Measurements from ENCODE around the gene PRRG2. TPM values are rescaled to one million over a fixed set of nuclear protein-coding genes. Genes with fewer than 3 reads are reported as not detected.

Gene PRRG2
- total and polyA plus RNA-seq, 8 donors = 6.5 to 15.9 (median 8.5) TPM

DNA sequence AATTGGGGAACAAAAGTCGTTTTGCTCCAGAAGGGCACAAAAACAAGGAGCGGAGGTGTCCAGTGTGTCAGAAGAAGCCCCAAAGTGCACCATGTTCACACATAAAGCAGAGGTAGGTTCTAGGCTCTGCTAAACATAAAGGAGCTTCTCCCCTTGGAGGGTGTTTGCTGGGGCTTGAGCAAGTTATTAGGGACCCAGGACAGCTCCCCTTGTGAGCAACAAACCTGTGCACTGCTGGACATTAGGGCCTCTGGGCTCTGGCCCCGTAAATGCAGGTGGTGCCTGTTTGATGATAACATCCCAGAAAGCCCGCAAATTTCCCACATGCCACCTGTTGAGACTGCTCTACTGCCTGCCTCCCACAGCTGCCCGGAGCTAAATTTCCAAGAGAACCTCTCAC, 42.5 kb upstream of the PRRG2 start:
- TF ChIP-seq, protein P1, sequence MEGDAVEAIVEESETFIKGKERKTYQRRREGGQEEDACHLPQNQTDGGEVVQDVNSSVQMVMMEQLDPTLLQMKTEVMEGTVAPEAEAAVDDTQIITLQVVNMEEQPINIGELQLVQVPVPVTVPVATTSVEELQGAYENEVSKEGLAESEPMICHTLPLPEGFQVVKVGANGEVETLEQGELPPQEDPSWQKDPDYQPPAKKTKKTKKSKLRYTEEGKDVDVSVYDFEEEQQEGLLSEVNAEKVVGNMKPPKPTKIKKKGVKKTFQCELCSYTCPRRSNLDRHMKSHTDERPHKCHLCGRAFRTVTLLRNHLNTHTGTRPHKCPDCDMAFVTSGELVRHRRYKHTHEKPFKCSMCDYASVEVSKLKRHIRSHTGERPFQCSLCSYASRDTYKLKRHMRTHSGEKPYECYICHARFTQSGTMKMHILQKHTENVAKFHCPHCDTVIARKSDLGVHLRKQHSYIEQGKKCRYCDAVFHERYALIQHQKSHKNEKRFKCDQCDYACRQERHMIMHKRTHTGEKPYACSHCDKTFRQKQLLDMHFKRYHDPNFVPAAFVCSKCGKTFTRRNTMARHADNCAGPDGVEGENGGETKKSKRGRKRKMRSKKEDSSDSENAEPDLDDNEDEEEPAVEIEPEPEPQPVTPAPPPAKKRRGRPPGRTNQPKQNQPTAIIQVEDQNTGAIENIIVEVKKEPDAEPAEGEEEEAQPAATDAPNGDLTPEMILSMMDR (IDR thresholded peaks at IDR 0.05) = no peak
- DNase-seq (no peak), ATAC-seq (no peak), FAIRE-seq (no peak)
- Histone ChIP-seq H3K36me3 (no peaks in the 10 kb centered on the region), H3K27me3 (no peaks in the 10 kb centered on the region), H3K27ac (no peak overlapping the region), H3K4me3 (no peak overlapping the region), H3K4me1 (no peaks in the 10 kb centered on the region), H3K9me3 (no peaks in the 10 kb centered on the region)
- WGBS, 2 donors = 79 to 80% methylated on average over 5 of the region's 5 CpGs
- intact Hi-C loops (cut with DNase I) = no loop called here

DNA sequence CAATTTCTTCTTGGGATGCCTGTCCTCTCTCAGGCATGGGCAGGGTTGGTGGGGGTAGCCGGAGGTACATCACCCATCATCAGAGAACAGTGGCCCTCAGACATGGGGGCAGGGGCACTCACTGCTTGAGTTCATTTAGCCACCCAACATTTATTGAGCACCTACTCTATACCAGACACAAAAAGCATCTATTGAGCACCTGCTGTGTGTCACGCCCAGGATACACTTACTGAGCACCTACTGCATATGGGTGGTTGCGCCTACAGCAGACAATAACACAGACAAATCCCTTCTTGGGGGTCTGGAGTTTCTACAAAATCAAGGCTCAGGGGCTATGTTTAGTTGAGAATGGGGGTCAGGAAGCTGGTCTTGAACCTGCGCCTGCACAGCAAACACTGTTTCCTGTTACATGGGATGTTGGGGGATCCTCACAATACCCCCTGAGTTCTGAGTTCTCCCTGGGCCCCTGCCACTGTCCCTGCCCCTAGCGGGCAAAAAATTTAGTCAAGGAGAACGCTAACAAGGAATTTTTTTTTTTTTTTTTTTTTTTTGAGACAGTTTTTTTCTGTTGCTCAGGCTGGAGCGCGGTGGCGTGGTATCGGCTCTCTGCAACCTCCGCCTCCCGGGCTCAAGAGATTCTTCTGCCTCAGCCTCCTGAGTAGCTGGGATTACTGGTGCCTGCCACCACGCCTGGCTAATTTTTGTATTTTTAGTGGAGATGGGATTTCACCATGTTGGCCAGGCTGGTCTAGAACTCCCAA, 41.7 kb upstream of the PRRG2 start:
- no peak for FAIRE-seq
- WGBS, 2 donors = 95 to 96% methylated on average over 13 of the region's 13 CpGs

DNA sequence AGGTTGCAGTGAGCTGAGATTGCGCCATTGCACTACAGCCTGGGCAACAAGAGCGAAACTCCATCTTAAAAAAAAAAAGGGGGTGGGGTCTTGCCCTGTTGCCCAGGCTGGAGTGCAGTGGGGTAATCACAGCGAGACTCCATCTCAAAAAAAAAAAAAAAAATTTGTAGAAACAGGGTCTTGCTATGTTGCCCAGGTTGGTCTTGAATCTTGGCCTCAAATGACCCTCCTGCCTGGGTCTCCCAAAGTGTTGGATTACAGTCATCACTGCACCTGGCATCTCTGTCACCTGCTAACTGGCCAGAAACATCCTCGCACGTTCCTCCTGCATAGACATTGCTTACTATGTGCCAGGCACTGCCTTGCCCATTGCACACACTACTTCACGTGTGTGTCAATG, 39.2 kb upstream of the PRRG2 start:
- intact Hi-C loops (cut with DNase I) = loop anchor here in 2 of 3 donors (5.0 kb wide), 1 partner anchor 35 kb away; no protein-coding TSS in a partner anchor
- H3K27me3 ChIP-seq = no peaks in the 10 kb centered on the region
- 90 to 92% methylated on average over 6 of the region's 6 CpGs for WGBS, 2 donors
- no peaks in the 10 kb centered on the region for H3K4me1 ChIP-seq
- no peak overlapping the region for H3K4me3 ChIP-seq
- H3K9me3 ChIP-seq = no peaks in the 10 kb centered on the region
- H3K27ac ChIP-seq = no peak overlapping the region
- ATAC-seq = no peak
- TF ChIP-seq, protein P1 (IDR thresholded peaks at IDR 0.05) = no peak
- H3K36me3 ChIP-seq = no peaks in the 10 kb centered on the region
- no peak for FAIRE-seq
- DNase-seq = no peak

More for the DNA sequence above, 41.7 kb upstream of the PRRG2 start:
- Histone ChIP-seq H3K9me3 (no peaks in the 10 kb centered on the region), H3K4me1 (no peaks in the 10 kb centered on the region), H3K36me3 (no peaks in the 10 kb centered on the region), H3K4me3 (no peak overlapping the region), H3K27ac (no peak overlapping the region), H3K27me3 (no peaks in the 10 kb centered on the region)
- DNase-seq (no peak), ATAC-seq (no peak)
- TF ChIP-seq, protein P1 (IDR thresholded peaks at IDR 0.05) = no peak
- intact Hi-C loops (cut with DNase I) = no loop called here

DNA sequence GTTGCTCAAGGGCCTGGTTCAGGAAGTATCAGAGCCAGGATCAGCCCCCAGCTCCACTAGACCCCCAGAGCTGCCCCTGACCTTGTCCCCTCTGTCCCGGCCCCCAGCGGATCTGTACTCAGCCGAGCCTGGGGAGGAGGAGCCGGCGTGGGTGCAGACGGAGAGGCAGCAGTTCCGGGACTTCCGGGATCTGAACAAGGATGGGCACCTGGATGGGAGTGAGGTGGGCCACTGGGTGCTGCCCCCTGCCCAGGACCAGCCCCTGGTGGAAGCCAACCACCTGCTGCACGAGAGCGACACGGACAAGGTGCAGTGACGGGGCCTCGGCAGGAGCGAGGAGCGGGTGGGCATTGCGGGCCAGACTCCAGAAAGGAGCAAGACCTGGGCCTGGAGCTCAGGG, 38.7 kb upstream of the PRRG2 start:
- intact Hi-C loops (cut with DNase I) = loop anchor here in 2 of 3 donors (5.0 kb wide), 1 partner anchor 35 kb away; no protein-coding TSS in a partner anchor
- DNase-seq (no peak), ATAC-seq (no peak), FAIRE-seq (no peak)
- H3K4me3 ChIP-seq = no peak overlapping the region
- TF ChIP-seq, protein P1 (IDR thresholded peaks at IDR 0.05) = no peak
- H3K4me1 ChIP-seq = no peaks in the 10 kb centered on the region
- H3K27ac ChIP-seq = no peak overlapping the region
- H3K27me3 ChIP-seq = no peaks in the 10 kb centered on the region
- 94% methylated on average over 16 of the region's 16 CpGs for WGBS, 2 donors
- H3K36me3 ChIP-seq = no peaks in the 10 kb centered on the region
- H3K9me3 ChIP-seq = no peaks in the 10 kb centered on the region

DNA sequence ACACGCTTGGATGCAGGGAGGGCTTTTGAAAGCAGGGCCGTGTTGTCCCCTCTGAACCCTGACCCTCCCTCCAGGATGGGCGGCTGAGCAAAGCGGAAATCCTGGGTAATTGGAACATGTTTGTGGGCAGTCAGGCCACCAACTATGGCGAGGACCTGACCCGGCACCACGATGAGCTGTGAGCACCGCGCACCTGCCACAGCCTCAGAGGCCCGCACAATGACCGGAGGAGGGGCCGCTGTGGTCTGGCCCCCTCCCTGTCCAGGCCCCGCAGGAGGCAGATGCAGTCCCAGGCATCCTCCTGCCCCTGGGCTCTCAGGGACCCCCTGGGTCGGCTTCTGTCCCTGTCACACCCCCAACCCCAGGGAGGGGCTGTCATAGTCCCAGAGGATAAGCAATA, 38.1 kb upstream of the PRRG2 start:
- no peak overlapping the region for H3K27ac ChIP-seq
- H3K4me3 ChIP-seq = no peak overlapping the region
- H3K4me1 ChIP-seq = no peaks in the 10 kb centered on the region
- TF ChIP-seq, protein P1 (IDR thresholded peaks at IDR 0.05) = no peak
- DNase-seq = no peak
- H3K27me3 ChIP-seq = no peaks in the 10 kb centered on the region
- FAIRE-seq = no peak
- H3K36me3 ChIP-seq = no peaks in the 10 kb centered on the region
- ATAC-seq = no peak
- H3K9me3 ChIP-seq = no peaks in the 10 kb centered on the region
- 92% methylated on average over 14 of the region's 14 CpGs for WGBS, 2 donors
- intact Hi-C loops (cut with DNase I) = loop anchor here in 2 of 3 donors (5.0 kb wide), 1 partner anchor 36 kb away; no protein-coding TSS in a partner anchor

All from pancreas (tissue), 10 donors.